ENCODE data around the gene NES. TPM values are rescaled to one million over a fixed set of nuclear protein-coding genes. Genes with fewer than 3 reads are reported as not detected.

Gene NES
- total RNA-seq, 1 experiment from 2014 or later, result 6.8 TPM

GRCh38 chr1:156666862-156667609 lies 10.2 kb downstream of the NES start:
- H3K27me3 ChIP-seq (ENCODE audit: insufficient read depth, low read depth), result peaks cover 9% of the 10 kb centered on the region; the same call in 1 of the 2 replicates
- no peaks in the 10 kb centered on the region for H3K36me3 ChIP-seq (ENCODE audit: low read depth)
- H3K4me2 ChIP-seq, result no peak overlapping the region
- POLR2A ChIA-PET (ENCODE audit: unreplicated experiment), result interaction anchor here (0.7 kb wide), 1 partner anchor 215 kb away, joined by 5 read pairs; no protein-coding TSS in a partner anchor
- CTCF ChIA-PET, result no interaction called here
- no peaks in the 10 kb centered on the region for H3K9me3 ChIP-seq (ENCODE audit: insufficient read depth, low read depth)
- no peaks in the 10 kb centered on the region for H4K20me1 ChIP-seq (ENCODE audit: insufficient read depth)
- peaks cover 15% of the 10 kb centered on the region for H3K4me1 ChIP-seq (replicated peaks; ENCODE audit: insufficient read depth)
- peaks cover 13% of the 10 kb centered on the region; the same call in 1 of the 2 replicates for H3F3A ChIP-seq (ENCODE audit: insufficient read depth, low read depth)
- intact Hi-C loops (cut with micrococcal nuclease; ENCODE audit: unreplicated experiment), result no loop called here
- H3K4me3 ChIP-seq, result no peak overlapping the region
- no peaks in the 10 kb centered on the region for H3K79me2 ChIP-seq (ENCODE audit: low read depth)
- no peak overlapping the region for H3K27ac ChIP-seq
- no peak for DNase-seq
- no peak overlapping the region for H2AFZ ChIP-seq
- no peaks in the 10 kb centered on the region for H3K9me2 ChIP-seq (ENCODE audit: insufficient read depth)
- no TSS peak for BruUV-seq (replicated peaks)
- no peak for TF ChIP-seq EZH2 (IDR thresholded peaks at IDR 0.05; ENCODE audit: low read depth)
- no peak for TF ChIP-seq CTCF (conservative IDR thresholded peaks at IDR 0.05)

- no peak overlapping the region for H3K4me3 ChIP-seq
- intact Hi-C loops (cut with micrococcal nuclease; ENCODE audit: unreplicated experiment), result no loop called here
- CTCF ChIA-PET, result interaction anchor here (0.5 to 0.6 kb wide), 5 partner anchors 11 to 1345 kb away, joined by 3 to 16 read pairs (median 4); partner anchors contain the start of gene NES
- peaks cover 24% of the 10 kb centered on the region; the same call in 1 of the 2 replicates for H3F3A ChIP-seq (ENCODE audit: insufficient read depth, low read depth)
- H3K36me3 ChIP-seq (ENCODE audit: low read depth), result no peaks in the 10 kb centered on the region
- peaks cover 22% of the 10 kb centered on the region for H3K4me1 ChIP-seq (replicated peaks; ENCODE audit: insufficient read depth)
- no peak overlapping the region for H3K27ac ChIP-seq
- POLR2A ChIA-PET (ENCODE audit: unreplicated experiment), result interaction anchor here (0.6 kb wide), 1 partner anchor 43 kb away, joined by 4 read pairs; no protein-coding TSS in a partner anchor
- no peaks in the 10 kb centered on the region for H3K27me3 ChIP-seq (ENCODE audit: insufficient read depth, low read depth)
- H3K9me2 ChIP-seq (ENCODE audit: insufficient read depth), result no peaks in the 10 kb centered on the region
- BruUV-seq (replicated peaks), result no TSS peak
- H3K79me2 ChIP-seq (ENCODE audit: low read depth), result peaks cover 7% of the 10 kb centered on the region
- no peak overlapping the region for H2AFZ ChIP-seq
- TF ChIP-seq EZH2 (IDR thresholded peaks at IDR 0.05; ENCODE audit: low read depth) (no peak), CTCF (conservative IDR thresholded peaks at IDR 0.05) (no peak)
- no peak overlapping the region for H3K4me2 ChIP-seq
- no peak for DNase-seq
- H3K9me3 ChIP-seq (ENCODE audit: insufficient read depth, low read depth), result no peaks in the 10 kb centered on the region
- no peaks in the 10 kb centered on the region for H4K20me1 ChIP-seq (ENCODE audit: insufficient read depth)
Observed at GRCh38 chr1:156665539-156665938, 11.7 kb downstream of the NES start.

- intact Hi-C loops (cut with micrococcal nuclease; ENCODE audit: unreplicated experiment), result no loop called here
- no TSS peak for BruUV-seq (replicated peaks)
- H3K4me2 ChIP-seq, result no peak overlapping the region
- H3K27me3 ChIP-seq (ENCODE audit: insufficient read depth, low read depth), result no peaks in the 10 kb centered on the region
- H2AFZ ChIP-seq, result no peak overlapping the region
- no peaks in the 10 kb centered on the region for H3K9me2 ChIP-seq (ENCODE audit: insufficient read depth)
- TF ChIP-seq CTCF (conservative IDR thresholded peaks at IDR 0.05), result no peak
- TF ChIP-seq EZH2 (IDR thresholded peaks at IDR 0.05; ENCODE audit: low read depth), result no peak
- H3K4me1 ChIP-seq (replicated peaks; ENCODE audit: insufficient read depth), result peaks cover 22% of the 10 kb centered on the region
- no peak for DNase-seq
- CTCF ChIA-PET, result interaction anchor here (0.5 to 0.6 kb wide), 6 partner anchors 12 to 1346 kb away, joined by 3 to 16 read pairs (median 4); partner anchors contain the start of gene NES
- no peaks in the 10 kb centered on the region for H4K20me1 ChIP-seq (ENCODE audit: insufficient read depth)
- no peak overlapping the region for H3K27ac ChIP-seq
- POLR2A ChIA-PET (ENCODE audit: unreplicated experiment), result interaction anchor here (0.6 kb wide), 1 partner anchor 44 kb away, joined by 4 read pairs; no protein-coding TSS in a partner anchor
- H3K79me2 ChIP-seq (ENCODE audit: low read depth), result peaks cover 10% of the 10 kb centered on the region
- no peaks in the 10 kb centered on the region for H3K9me3 ChIP-seq (ENCODE audit: insufficient read depth, low read depth)
- H3K4me3 ChIP-seq, result no peak overlapping the region
- peaks cover 28% of the 10 kb centered on the region; the same call in 1 of the 2 replicates for H3F3A ChIP-seq (ENCODE audit: insufficient read depth, low read depth)
- H3K36me3 ChIP-seq (ENCODE audit: low read depth), result no peaks in the 10 kb centered on the region
Observed at GRCh38 chr1:156664767-156665411, 12.3 kb downstream of the NES start.

All from PC-9 (cell line).